ENCODE measurements around the gene C11orf98. TPM values are rescaled to one million over a fixed set of nuclear protein-coding genes. Genes with fewer than 3 reads are reported as not detected.
A peak's percentile ranks its signal among the peaks of the same experiment; 100 is the strongest.

The C11orf98 gene
- polyA plus RNA-seq, 1 donor from 2014 or later, result 92.0 TPM

GRCh38 chr11:62689421-62690183 lies 24.6 kb upstream of the C11orf98 start, which contains the start of gene LRRN4CL:
TSS of gene LRRN4CL (minus strand) at chr11:62689530. CDS start at chr11:62688508, 1,022 bp downstream.
- H3K4me2 ChIP-seq (ENCODE audit: low read length), result no peak within 1 kb of the TSS
- no peaks in the 10 kb centered on the region for H3K9me3 ChIP-seq (ENCODE audit: low read length)
- H3K36me3 ChIP-seq (ENCODE audit: insufficient read depth, low read length), result no peaks in the 10 kb centered on the region
- H3F3A ChIP-seq (ENCODE audit: insufficient read depth, low read length, poor library complexity, severe bottlenecking), result no peaks in the 10 kb centered on the region
- no peaks in the 10 kb centered on the region for H3K79me2 ChIP-seq (replicated peaks; ENCODE audit: insufficient read depth, low read length)
- no peaks in the 10 kb centered on the region for H3K27me3 ChIP-seq (ENCODE audit: insufficient read depth, low read depth, low read length)
- no peaks in the 10 kb centered on the region for H3K9me2 ChIP-seq (ENCODE audit: insufficient read depth, low read length)
- H3K9ac ChIP-seq (ENCODE audit: low read length), result no peak within 1 kb of the TSS
- TF ChIP-seq POLR2AphosphoS5 (IDR thresholded peaks at IDR 0.05) (peak; percentile 38), CTCF (IDR thresholded peaks at IDR 0.05; ENCODE audit: poor library complexity, severe bottlenecking) (no peak), RAD21 (conservative IDR thresholded peaks at IDR 0.05) (no peak)
- H3K27ac ChIP-seq (ENCODE audit: low read length), result no peak within 1 kb of the TSS
- no peak within 1 kb of the TSS for H3K4me3 ChIP-seq (ENCODE audit: low read length)
- H4K20me1 ChIP-seq (ENCODE audit: insufficient read depth), result no peaks in the 10 kb centered on the region
- H2AFZ ChIP-seq (ENCODE audit: low read depth, low read length), result no peak within 1 kb of the TSS

DNA sequence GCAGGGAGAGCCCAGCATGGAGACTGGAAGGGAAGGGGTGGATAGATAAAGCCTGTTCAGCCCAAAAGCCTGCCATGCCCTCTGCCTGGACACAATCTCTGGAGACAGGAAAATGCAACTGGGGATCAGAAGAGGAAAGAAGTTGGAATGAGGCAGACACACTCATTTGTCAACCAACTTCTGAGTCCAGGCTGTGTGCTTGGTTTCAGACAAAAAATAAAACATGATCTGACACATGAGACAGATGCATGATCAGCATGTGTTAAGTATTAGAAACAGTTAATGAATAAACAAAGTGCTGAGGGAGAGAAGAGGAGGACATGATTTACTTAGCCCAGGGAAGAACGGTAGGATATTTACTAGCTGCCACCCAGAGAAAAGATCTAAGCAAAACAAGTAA lies 23.5 kb upstream of the C11orf98 start:
- TF ChIP-seq REST (IDR thresholded peaks at IDR 0.05; ENCODE audit: borderline replicate concordance) (no peak), CTCF (IDR thresholded peaks at IDR 0.05; ENCODE audit: poor library complexity, severe bottlenecking) (no peak)
- Histone ChIP-seq H2AFZ (ENCODE audit: low read depth, low read length) (no peak overlapping the region), H3K9me2 (ENCODE audit: insufficient read depth, low read length) (no peaks in the 10 kb centered on the region), H4K20me1 (ENCODE audit: insufficient read depth) (no peaks in the 10 kb centered on the region), H3F3A (ENCODE audit: insufficient read depth, low read length, poor library complexity, severe bottlenecking) (no peaks in the 10 kb centered on the region), H3K27me3 (ENCODE audit: insufficient read depth, low read depth, low read length) (no peaks in the 10 kb centered on the region), H3K9me3 (ENCODE audit: low read length) (no peaks in the 10 kb centered on the region), H3K79me2 (replicated peaks; ENCODE audit: insufficient read depth, low read length) (no peaks in the 10 kb centered on the region), H3K4me3 (ENCODE audit: low read length) (no peak overlapping the region), H3K4me2 (ENCODE audit: low read length) (no peak overlapping the region), H3K27ac (ENCODE audit: low read length) (no peak overlapping the region), H3K9ac (ENCODE audit: low read length) (no peak overlapping the region), H3K36me3 (ENCODE audit: insufficient read depth, low read length) (no peaks in the 10 kb centered on the region)

All from neural cell (in vitro differentiated cells).